Skin of body (tissue), 2 donors: ENCODE data around the gene STRN4. TPM values are rescaled to one million over a fixed set of nuclear protein-coding genes. Genes with fewer than 3 reads are reported as not detected.
A peak's percentile ranks its signal among the peaks of the same experiment; 100 is the strongest.

Source experiments
- DNase-seq: peaks from one replicate; lab custom pipeline; 2025; lab: John Stamatoyannopoulos, UW
- total RNA-seq: library from RNA; depleted of rRNA; stranded (reverse); fragments of >200 nt; gene quantifications from one replicate; pipeline ENCODE4 v1.2.3, GENCODE V29; 2014

The STRN4 gene
- total RNA-seq, 1 donor from 2014 or later = 45.1 TPM

- DNase-seq = no peak
These were observed 1.2 kb downstream of the STRN4 start for GRCh38 chr19:46745030-46745429.

- DNase-seq = no peak
These were observed 2.1 kb downstream of the STRN4 start for GRCh38 chr19:46744005-46744691.

GRCh38 chr19:46742926-46743480 is 3.2 kb downstream of the STRN4 start:
- DNase-seq = no peak

- no peak for DNase-seq
These were observed 4.8 kb downstream of the STRN4 start for GRCh38 chr19:46741447-46741846.

- no peak for DNase-seq
These were observed 6.9 kb downstream of the STRN4 start for GRCh38 chr19:46739290-46739771.

GRCh38 chr19:46737761-46738171 is 8.5 kb downstream of the STRN4 start:
- DNase-seq = no peak

DNA sequence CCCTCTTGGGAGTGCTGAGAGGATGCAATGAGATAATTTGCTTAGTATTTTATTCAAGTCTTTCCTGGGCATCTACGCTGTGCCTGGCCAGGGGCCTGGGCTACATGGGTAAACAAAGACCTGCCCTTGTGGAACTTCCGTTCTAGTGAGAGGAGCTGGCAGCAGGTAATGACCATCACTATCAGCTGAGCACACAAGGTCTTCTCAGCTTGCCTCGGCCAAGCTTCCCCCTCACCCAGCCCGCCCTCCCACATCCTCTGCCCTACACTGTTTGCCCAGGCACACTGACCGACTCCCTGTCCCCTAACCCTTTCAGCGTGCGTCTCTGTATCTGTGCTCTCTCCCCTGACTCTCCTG is 9.0 kb downstream of the STRN4 start:
- DNase-seq = no peak

- no peak for DNase-seq
These were observed 9.5 kb downstream of the STRN4 start for GRCh38 chr19:46736531-46737297.

DNA sequence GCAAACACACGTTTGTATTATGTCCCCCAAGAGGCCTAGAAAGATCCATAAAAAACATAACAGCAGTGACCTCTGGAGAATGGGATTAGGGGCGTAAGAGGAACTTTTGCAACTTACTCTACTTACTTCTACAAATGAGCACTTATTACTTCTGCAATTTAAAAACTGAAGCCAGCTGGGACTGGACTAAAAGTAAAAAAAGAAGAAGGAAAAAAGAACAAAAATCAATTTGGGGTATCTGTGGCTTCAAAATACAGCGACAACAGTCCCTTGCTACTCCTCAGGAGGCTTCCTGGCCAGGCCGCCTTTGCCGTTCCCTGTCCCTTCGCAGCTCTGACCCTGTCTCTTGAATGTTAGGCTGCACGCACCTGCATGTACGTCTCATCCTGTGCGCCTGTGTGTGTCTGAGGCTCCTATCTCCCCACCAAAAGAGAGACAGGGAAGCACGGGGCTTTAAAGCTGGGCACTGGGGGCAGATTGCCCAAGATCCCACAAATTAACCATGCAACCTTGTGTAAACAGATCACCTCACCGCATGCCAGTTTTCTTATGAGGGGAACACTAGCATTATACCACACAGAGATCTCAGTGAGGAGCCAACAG is 12.5 kb downstream of the STRN4 start:
- DNase-seq = no peak

DNA sequence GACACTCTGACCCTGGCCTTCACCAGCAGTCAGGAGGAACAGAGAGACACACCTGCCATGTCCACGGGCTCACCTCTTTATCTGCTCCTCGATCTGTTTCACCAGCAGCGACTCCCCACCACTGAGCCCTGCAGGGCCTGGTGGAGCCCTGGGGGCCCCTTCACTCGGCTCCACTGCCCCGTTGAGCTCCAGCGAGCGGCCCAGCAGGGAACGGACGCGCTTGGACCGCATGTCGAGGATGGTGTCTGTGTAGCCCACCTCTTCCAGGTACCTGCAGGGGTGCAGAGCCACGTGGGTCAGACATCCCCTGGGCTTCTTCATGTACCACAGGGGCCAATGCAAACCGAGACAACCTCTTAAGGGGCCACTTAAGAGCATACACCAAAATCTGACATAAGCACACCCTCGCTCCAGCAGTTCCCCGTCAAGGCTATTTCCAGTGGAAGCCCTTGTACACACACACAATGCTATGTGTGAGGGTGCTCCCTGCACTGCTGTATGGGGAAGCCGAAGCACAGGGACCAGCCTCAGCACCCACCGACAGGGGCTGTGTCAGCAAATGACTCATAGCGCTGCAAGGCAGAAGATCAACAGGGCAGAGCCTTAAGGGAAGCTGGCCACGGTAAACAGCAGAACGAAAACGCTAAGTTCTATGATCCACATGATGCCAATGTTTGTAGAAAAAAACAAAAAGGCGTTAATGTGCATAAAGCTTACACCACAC is 13.1 kb downstream of the STRN4 start:
- DNase-seq = no peak

DNA sequence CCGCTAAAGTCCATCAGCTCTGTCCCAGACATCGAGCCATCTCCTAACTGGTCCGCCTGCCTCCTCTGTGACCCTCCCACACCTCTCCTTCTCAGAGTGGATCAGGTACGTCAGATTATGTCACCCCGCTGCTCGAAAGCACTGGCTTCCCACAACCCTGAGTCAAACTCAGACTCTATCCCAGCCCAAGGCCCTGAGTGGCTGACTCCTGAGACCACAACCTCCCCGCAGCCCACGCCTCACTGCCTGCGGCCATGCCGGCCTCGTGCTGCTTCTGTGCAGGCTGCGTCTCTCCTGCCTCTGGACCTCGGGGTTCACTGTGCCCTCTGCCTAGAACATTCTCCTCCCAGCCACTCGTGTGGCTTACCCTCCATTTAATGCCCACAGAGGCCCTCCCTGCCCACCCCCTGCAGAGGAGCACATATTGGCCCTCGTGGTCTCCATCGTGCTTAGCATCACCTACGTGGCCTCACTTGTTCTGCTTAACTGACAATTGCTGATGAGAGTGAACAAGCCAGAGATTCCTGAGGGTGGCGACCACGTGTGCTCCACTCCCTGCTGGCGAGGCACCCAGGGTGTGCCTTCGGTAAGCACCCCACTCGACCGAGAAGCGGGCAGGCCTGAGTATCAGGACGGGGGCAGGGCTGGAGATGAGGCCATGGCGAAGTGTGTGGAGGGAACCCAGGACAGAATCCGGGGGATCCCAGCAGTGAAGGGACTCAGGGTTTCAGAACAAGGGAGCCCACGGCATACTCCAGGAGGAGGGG is 13.9 kb downstream of the STRN4 start:
- DNase-seq = no peak

DNA sequence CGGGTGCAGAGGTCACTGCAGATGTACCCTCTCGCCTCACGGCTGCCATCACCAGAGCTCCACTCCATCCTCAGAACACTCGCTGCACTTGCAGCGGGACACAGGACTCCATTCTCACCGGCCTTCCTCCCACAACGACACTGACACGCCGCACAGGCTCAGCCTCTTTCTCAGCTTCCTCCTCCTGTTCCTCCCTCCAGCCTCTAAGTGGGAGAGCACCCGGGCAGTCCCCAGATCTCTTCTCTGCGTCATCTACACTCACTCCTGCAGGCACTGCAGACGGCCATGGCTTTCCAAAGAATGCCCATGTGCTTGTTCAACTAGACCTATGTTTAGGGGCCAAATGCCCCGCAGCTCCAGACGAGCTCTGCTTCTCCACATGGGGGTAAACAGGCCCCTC is 14.7 kb downstream of the STRN4 start:
- no peak for DNase-seq

DNA sequence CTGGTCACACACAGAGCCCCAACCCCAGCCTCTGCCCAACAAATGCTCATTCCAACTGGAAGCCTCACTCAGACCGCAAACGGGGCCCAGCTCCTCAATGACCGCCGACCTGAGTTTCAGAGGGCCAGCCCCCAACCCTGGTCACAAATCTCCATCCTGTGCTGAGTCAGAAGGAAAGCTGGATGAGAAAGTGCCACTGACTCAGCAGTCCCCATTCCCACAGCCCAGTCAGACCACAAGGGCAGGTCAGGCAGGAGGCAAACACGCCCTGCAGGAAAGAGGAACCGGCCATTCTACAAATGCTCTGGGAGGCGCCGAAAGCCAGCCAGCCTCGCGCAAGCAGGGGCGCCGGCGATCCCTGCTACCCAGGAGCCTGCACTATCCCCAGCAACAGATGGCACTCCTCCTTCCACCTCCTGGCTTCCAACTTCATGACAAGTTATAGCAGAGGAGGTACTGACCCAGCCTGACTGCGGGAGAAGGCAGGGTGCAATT is 15.2 kb downstream of the STRN4 start:
- no peak for DNase-seq

DNA sequence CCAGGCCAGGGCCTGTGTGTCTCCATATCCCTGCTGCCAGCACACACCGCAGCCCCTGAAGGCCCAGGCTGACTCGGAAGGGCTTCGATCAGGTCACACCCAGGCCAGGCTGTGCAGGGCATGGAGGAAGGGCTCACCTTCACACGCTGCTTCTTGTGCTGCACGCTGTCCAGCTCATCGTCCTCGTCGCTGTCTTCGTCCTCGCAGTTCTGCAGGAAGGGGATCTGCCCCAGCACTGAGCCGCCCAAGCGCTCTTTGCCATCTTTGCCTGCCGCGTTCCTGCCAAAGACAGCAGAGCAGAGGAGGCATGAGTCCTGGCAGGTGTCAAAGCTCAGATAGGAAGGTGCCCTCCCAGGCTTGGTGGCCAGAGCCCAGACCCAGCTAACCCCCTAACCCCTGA is 15.7 kb downstream of the STRN4 start:
- no peak for DNase-seq

DNA sequence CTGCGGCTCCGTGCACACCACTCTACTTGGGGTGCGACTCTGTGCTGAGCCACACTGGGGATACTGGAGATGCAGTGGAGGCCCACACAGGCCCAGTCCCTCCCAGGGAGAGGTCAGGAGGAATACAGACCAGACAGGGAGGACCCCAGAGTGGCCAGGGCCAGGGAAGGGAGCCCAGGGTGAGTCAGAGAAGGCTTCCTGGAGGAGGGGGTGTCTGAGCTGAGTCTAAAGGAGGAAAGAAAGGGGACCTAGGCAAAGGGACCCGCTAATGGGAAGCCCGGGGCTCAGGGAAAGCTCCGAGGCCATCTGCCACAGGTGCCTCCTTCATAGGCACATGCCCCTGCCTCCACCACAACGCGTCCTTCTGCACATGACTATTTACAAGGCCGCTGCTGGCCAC is 16.1 kb downstream of the STRN4 start:
- DNase-seq = no peak

DNA sequence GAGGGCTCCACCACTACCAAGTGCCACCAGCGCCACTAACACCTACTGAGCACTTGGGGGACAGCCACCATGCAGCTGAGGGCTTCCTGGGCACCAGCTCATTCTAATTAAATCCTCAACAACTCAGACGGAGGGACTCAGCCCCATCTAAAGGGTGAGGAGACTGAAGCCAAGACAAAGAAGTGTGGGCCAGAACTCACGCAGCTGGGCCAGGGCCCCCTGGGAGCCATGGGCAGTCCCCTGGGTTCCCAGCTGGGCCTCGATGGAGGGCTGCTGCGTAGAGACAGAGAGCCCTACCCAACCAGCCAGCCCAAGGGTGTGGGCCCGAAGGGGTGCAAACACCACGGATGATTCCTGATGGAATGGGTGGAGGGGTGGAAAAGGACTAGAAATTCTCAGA is 16.6 kb downstream of the STRN4 start:
- DNase-seq = no peak

DNA sequence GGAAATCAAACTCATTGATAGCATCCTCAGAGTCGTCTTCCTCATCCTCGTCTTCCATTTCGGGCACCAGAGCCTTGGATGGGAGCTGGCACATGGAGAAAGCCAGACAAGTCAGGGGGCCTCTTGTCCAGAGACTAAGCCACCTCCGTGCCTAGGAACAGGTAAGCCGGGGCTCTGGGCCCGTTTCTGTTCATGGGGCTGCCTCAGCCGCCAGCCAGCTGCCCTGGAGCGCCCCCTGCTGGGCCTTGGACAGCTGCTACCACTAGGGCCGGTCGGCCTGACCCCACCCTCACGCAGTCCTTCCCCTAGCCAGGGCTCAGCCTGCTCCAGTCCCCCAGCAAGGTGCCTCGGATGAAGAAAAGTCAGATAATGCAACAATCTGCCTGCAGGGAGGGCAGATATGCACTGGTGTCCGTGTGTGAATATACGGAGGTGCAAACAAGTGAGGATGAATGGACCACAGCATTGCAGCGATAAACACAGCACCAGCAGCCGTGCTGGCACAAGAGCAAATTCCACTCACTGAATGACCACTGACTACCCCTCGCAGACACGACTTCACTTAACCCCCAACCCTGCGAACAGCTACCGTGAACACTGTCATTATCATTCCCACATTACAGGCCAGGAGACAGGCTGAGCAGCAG is 17.4 kb downstream of the STRN4 start:
- peak; percentile 16 for DNase-seq

DNA sequence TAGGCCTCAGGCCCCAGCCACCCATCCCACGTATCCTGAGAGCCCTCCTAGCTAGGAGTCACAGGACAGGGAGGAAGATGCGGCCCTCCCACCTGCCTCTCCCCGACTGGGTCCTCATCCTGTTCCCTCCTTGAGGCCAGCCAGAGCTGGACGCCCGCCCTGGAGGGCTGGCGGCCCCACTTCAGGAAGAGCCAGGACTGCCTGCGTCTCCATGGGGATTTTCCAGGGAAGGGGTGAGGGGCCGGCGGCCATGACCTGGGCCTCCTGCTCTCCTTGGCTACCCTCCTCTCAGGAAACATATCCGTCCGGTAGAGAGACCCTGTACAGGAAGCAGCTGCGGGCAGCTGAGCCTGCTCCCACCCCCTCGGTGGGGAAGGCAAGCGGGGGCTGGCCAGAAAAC is 18.0 kb downstream of the STRN4 start:
- DNase-seq = no peak

DNA sequence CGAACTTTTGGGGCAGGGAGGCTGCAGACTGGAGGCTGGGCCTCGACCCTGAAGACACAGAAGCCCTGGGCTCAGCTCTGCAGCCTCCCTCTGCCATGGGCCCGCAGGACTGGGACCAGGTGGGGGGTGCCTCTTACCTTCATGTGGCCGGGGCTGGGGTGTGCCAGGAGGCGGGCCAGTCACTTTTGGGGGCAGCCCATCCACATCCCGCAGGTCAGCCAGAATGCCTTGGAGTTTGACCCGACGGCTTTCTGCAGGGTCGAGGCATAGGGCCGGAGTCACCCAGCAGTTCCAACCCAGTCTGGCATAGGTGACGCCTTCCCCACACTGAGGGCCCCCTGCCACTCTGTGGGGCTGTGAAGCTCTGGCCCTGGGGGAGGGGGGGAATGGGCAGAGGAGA is 18.5 kb downstream of the STRN4 start:
- no peak for DNase-seq

GRCh38 chr19:46726971-46727501 is 19.2 kb downstream of the STRN4 start:
- no peak for DNase-seq
